H1 (cell line): ENCODE measurements around the gene ANAPC16. TPM values are rescaled to one million over a fixed set of nuclear protein-coding genes. Genes with fewer than 3 reads are reported as not detected.

ENCODE experiments used
- CTCF ChIA-PET: fragments of 300-600 bp; sonication (Branson Sonifier 250); formaldehyde crosslinking; loops from one replicate; lab custom pipeline; 2021; ENCODE audit not compliant: partially characterized antibody; lab: Charles Lee
- POLR2A ChIA-PET: fragments of 300-600 bp; sonication (Branson Sonifier 250); formaldehyde crosslinking; loops from one replicate; lab custom pipeline; 2021; ENCODE audit warnings: inconsistent platforms; ENCODE audit not compliant: partially characterized antibody; lab: Charles Lee
- DNase-seq, 2 experiments: peaks; one replicate each; pipeline versions ENCODE4 v3.0.0 to v3.0.0-alpha.2; 2010 to 2022; ENCODE audit warnings: low spot score in 2 of 2, low read depth in 1 of 2, mixed read lengths in 1 of 2
- FAIRE-seq: peaks from 2 replicates; lab custom pipeline; 2011; peaks lifted over from hg19 to GRCh38; lab: Jason Lieb, UNC
- H2AFZ ChIP-seq: 2 replicates; pipeline ENCODE4 v1.8.1; 2012; ENCODE audit warnings: low read length, inconsistent platforms
- H2AK5ac ChIP-seq: 2 replicates; pipeline ENCODE4 v1.6.1; 2013; ENCODE audit warnings: low read depth, low read length
- H2BK120ac ChIP-seq: replicated peaks from 2 replicates; pipeline ENCODE3; 2013; ENCODE audit warnings: low read depth, low read length, inconsistent platforms
- H2BK12ac ChIP-seq: 2 replicates; pipeline ENCODE4 v1.6.1; 2013; ENCODE audit warnings: low read depth, low read length
- H2BK15ac ChIP-seq: 2 replicates; pipeline ENCODE4 v1.6.1; 2013; ENCODE audit warnings: low read length
- H2BK20ac ChIP-seq: 2 replicates; pipeline ENCODE4 v1.6.1; 2013; ENCODE audit warnings: low read length
- H2BK5ac ChIP-seq: 2 replicates; pipeline ENCODE4 v1.6.1; 2013; ENCODE audit warnings: low read depth, low read length
- H3K14ac ChIP-seq: 2 replicates; pipeline ENCODE4 v1.6.1; 2013; ENCODE audit warnings: inconsistent platforms; ENCODE audit not compliant: insufficient read length
- H3K18ac ChIP-seq: 2 replicates; pipeline ENCODE4 v1.6.1; 2013; ENCODE audit warnings: low read length; ENCODE audit errors: extremely low read depth
- H3K23ac ChIP-seq: 2 replicates; pipeline ENCODE4 v1.6.1; 2013; ENCODE audit warnings: inconsistent platforms; ENCODE audit not compliant: insufficient read length
- H3K23me2 ChIP-seq: 2 replicates; pipeline ENCODE4 v1.6.1; 2013; ENCODE audit warnings: low read depth, low read length
- H3K27ac ChIP-seq: 2 replicates; pipeline ENCODE4 v1.6.1; 2011; ENCODE audit warnings: low read depth, low read length, inconsistent platforms
- H3K27me3 ChIP-seq, 4 experiments: replicated peaks in 1 of 4; 1 replicate in 1 of 4; 2 replicates in 3 of 4; pipeline versions ENCODE4 v1.6.1 to v1.8.1; 2011 to 2013; ENCODE audit warnings: low read length in 3 of 4, mild to moderate bottlenecking in 3 of 4, inconsistent platforms in 2 of 4, mixed read lengths in 2 of 4, moderate library complexity in 1 of 4; ENCODE audit not compliant: control insufficient read depth in 3 of 4, insufficient read depth in 3 of 4; ENCODE audit errors: extremely low read depth in 1 of 4
- H3K36me3 ChIP-seq, 4 experiments: 2 replicates each; pipeline versions ENCODE4 v1.6.1 to v1.8.1; 2011 to 2013; ENCODE audit warnings: mild to moderate bottlenecking in 4 of 4, low read length in 3 of 4, moderate library complexity in 2 of 4, control low read depth in 1 of 4, inconsistent platforms in 1 of 4; ENCODE audit not compliant: insufficient read depth in 4 of 4, control insufficient read depth in 2 of 4
- H3K4ac ChIP-seq: replicated peaks from 2 replicates; pipeline ENCODE3; 2013; ENCODE audit warnings: low read length, low read depth, mixed read lengths, inconsistent platforms; ENCODE audit not compliant: insufficient read length
- H3K4me1 ChIP-seq, 4 experiments: replicated peaks in 1 of 4; 1 replicate in 1 of 4; 2 replicates in 3 of 4; pipeline versions ENCODE4 v1.6.1 to v1.8.1; 2011 to 2013; ENCODE audit warnings: low read length in 3 of 4, inconsistent platforms in 2 of 4, mixed read lengths in 1 of 4; ENCODE audit not compliant: insufficient read depth in 4 of 4, control insufficient read depth in 3 of 4
- H3K4me2 ChIP-seq, 2 experiments: 2 replicates each; pipeline versions ENCODE4 v1.6.1 to v1.8.1; 2011 to 2013; ENCODE audit warnings: low read depth in 2 of 2, low read length in 2 of 2, control low read depth in 1 of 2, inconsistent platforms in 1 of 2, mild to moderate bottlenecking in 1 of 2; ENCODE audit not compliant: insufficient read depth in 1 of 2
- H3K4me3 ChIP-seq, 4 experiments: fragments of 200-600, 300-600 bp in 1 of 4; sonication (generic), shearing (Covaris generic), sonication (Bioruptor Twin) in 1 of 4; 2 replicates each; pipeline versions ENCODE4 v1.5.1 to v1.8.1; 2011 to 2016; ENCODE audit warnings: low read length in 4 of 4, low read depth in 3 of 4, control low read depth in 2 of 4, inconsistent platforms in 2 of 4, mild to moderate bottlenecking in 2 of 4, mixed read lengths in 1 of 4, moderate library complexity in 1 of 4; ENCODE audit not compliant: insufficient read depth in 2 of 4; ENCODE audit errors: extremely low read depth in 1 of 4
- H3K56ac ChIP-seq: replicated peaks from 2 replicates; pipeline ENCODE3; 2013; ENCODE audit warnings: low read depth, mild to moderate bottlenecking, mixed read lengths, low read length, inconsistent platforms; ENCODE audit not compliant: insufficient read length
- H3K79me1 ChIP-seq: 2 replicates; pipeline ENCODE4 v1.6.1; 2013; ENCODE audit warnings: low read depth, low read length, control low read depth
- H3K79me2 ChIP-seq, 2 experiments: 2 replicates each; pipeline versions ENCODE4 v1.6.1 to v1.8.1; 2012 to 2013; ENCODE audit warnings: low read length in 2 of 2, mild to moderate bottlenecking in 2 of 2, inconsistent platforms in 1 of 2; ENCODE audit not compliant: insufficient read depth in 2 of 2, control insufficient read depth in 1 of 2
- H3K9ac ChIP-seq, 4 experiments: replicated peaks in 1 of 4; 1 replicate in 1 of 4; 2 replicates in 3 of 4; pipeline versions ENCODE4 v1.6.1 to v1.8.1; 2011 to 2013; ENCODE audit warnings: low read depth in 3 of 4, low read length in 3 of 4, control low read depth in 2 of 4, mild to moderate bottlenecking in 2 of 4, moderate library complexity in 2 of 4, inconsistent platforms in 1 of 4; ENCODE audit errors: extremely low read depth in 1 of 4
- H3K9me3 ChIP-seq, 2 experiments: 2 replicates each; pipeline versions ENCODE4 v1.6.1 to v1.8.1; 2012 to 2013; ENCODE audit warnings: mild to moderate bottlenecking in 2 of 2, moderate library complexity in 2 of 2, control low read depth in 1 of 2, inconsistent platforms in 1 of 2, low read depth in 1 of 2, low read length in 1 of 2, mixed read lengths in 1 of 2; ENCODE audit not compliant: insufficient read depth in 2 of 2
- H4K20me1 ChIP-seq, 2 experiments: replicated peaks in 1 of 2; 2 replicates each; pipeline versions ENCODE3 to v1.8.1; 2011 to 2013; ENCODE audit warnings: inconsistent platforms in 2 of 2, low read length in 2 of 2, mild to moderate bottlenecking in 1 of 2; ENCODE audit not compliant: insufficient read depth in 2 of 2, control insufficient read depth in 1 of 2
- H4K5ac ChIP-seq: 2 replicates; pipeline ENCODE4 v1.6.1; 2013; ENCODE audit warnings: low read length, low read depth, mixed read lengths, inconsistent platforms; ENCODE audit not compliant: insufficient read length
- H4K8ac ChIP-seq: 2 replicates; pipeline ENCODE4 v1.8.0; 2013; ENCODE audit warnings: mild to moderate bottlenecking, moderate library complexity, low read length, inconsistent platforms; ENCODE audit not compliant: insufficient read depth; ENCODE audit errors: extremely low read depth
- H4K91ac ChIP-seq: replicated peaks from 2 replicates; pipeline ENCODE3; 2013; ENCODE audit warnings: low read length, mixed read lengths, inconsistent platforms; ENCODE audit not compliant: insufficient read length
- EP300 ChIP-seq, 2 experiments: IDR thresholded peaks; 1 replicate in 1 of 2; 2 replicates in 1 of 2; pipeline ENCODE4 v1.6.1; 2011 to 2012; ENCODE audit warnings: low read depth in 2 of 2, low read length in 2 of 2, mild to moderate bottlenecking in 2 of 2, borderline replicate concordance in 1 of 2, inconsistent platforms in 1 of 2, moderate library complexity in 1 of 2
- POU5F1 ChIP-seq: IDR thresholded peaks from 2 replicates; pipeline ENCODE4 v1.6.1; 2011; ENCODE audit warnings: low read depth, mild to moderate bottlenecking, low read length, moderate library complexity
- RAD21 ChIP-seq, 2 experiments: IDR thresholded peaks in 1 of 2; conservative IDR thresholded peaks in 1 of 2; 2 replicates each; pipeline ENCODE4 v1.6.1; 2011; ENCODE audit warnings: low read depth in 2 of 2, low read length in 2 of 2, improper control_type of control experiment in 1 of 2, inconsistent platforms in 1 of 2, mild to moderate bottlenecking in 1 of 2, moderate library complexity in 1 of 2
- SAP30 ChIP-seq: fragments of 300-600 bp; sonication (generic); IDR thresholded peaks from 2 replicates; pipeline ENCODE4 v1.7.1; 2012; ENCODE audit warnings: low read length, moderate library complexity, mild to moderate bottlenecking, inconsistent platforms; ENCODE audit not compliant: insufficient read depth, insufficient replicate concordance
- SIX5 ChIP-seq: IDR thresholded peaks from 2 replicates; pipeline ENCODE4 v1.6.1; 2011; ENCODE audit warnings: mild to moderate bottlenecking, low read depth, low read length
- TCF12 ChIP-seq: IDR thresholded peaks from 2 replicates; pipeline ENCODE4 v1.6.1; 2011; ENCODE audit warnings: low read depth, mild to moderate bottlenecking, low read length
- WGBS, 2 experiments: shearing (Covaris generic) in 1 of 2; methylation state at CpG; one replicate each; pipeline versions ENCODE4 v1.1.6 to v1.1.7; 2013 to 2015; ENCODE audit warnings: low lambda C conversion rate in 2 of 2, mixed read lengths in 2 of 2, inconsistent platforms in 1 of 2, low coverage in 1 of 2, missing lambda C conversion rate in 1 of 2; ENCODE audit not compliant: insufficient replicate concordance in 2 of 2, insufficient coverage in 1 of 2, insufficient read length in 1 of 2; ENCODE audit errors: extremely low coverage in 1 of 2, missing lambda C conversion rate in 1 of 2; 5-methylcytosine and 5-hydroxymethylcytosine counted together
- polyA plus RNA-seq, 7 experiments: library from polyadenylated mRNA; depleted of rRNA in 3 of 7; stranded (reverse) in 5 of 7; unstranded in 2 of 7; fragments of >200 nt in 5 of 7; fragments of 200-250 nt in 2 of 7; gene quantifications; 1 replicate in 5 of 7; 2 replicates in 1 of 7; 4 replicates in 1 of 7; pipeline versions ENCODE4 v1.2.1 to v1.2.3, GENCODE V29; 2011 to 2013; ENCODE audit warnings: missing spikeins in 2 of 7, mixed read lengths in 2 of 7
- total RNA-seq: library from RNA; stranded (reverse); fragmentation: NEBNext Ultra II Directional; extraction: Animal tissue kit (Norgen Biotek cat#: 25700); gene quantifications from 2 replicates; pipeline ENCODE4 v1.2.1, GENCODE V29; 2021
- TF ChIP-seq, protein P1 (sequence below): IDR thresholded peaks from 2 replicates; pipeline ENCODE4 v1.6.1; 2012; ENCODE audit warnings: low read length, inconsistent platforms

Gene ANAPC16
- total and polyA plus RNA-seq, 2 of the 8 experiments (the other 6 are each of a cell fraction or from before 2014, with no cell fraction given) = 53.1 to 57.4 TPM

GRCh38 chr10:72275351-72276012 lies 59.7 kb downstream of the ANAPC16 start:
- POLR2A ChIA-PET = interaction anchor here (0.5 to 16.4 kb wide), 26 partner anchors 12 to 821 kb away, joined by 3 to 895 read pairs (median 6); partner anchors contain the start of genes ANAPC16, ASCC1, P4HA1 and SPOCK2
- no peak overlapping the region for H4K91ac ChIP-seq
- no peaks in the 10 kb centered on the region for H3K27me3 ChIP-seq
- peaks cover 15 to 23% of the 10 kb centered on the region in 2 experiments for H4K20me1 ChIP-seq
- no peak overlapping the region for H2BK15ac ChIP-seq
- H3K23ac ChIP-seq = no peak overlapping the region
- H4K5ac ChIP-seq = peak overlapping the region; percentile 9
- H3K79me2 ChIP-seq = peaks cover 0 to 19% of the 10 kb centered on the region in 2 experiments; a peak in 3 of 4 replicates
- WGBS, 2 experiments = 78% methylated on average over 12 of the region's 12 CpGs; no CpG with 5 or more reads in 1 of the 2 experiments
- H2AK5ac ChIP-seq = no peak overlapping the region
- H3K9ac ChIP-seq = peak overlapping the region in 1 of 4 experiments; percentile 41; a peak in 1 of 7 replicates
- no peak overlapping the region for H3K27ac ChIP-seq
- no peaks in the 10 kb centered on the region for H3K9me3 ChIP-seq
- no peak overlapping the region for H2BK20ac ChIP-seq
- no peak overlapping the region for H4K8ac ChIP-seq
- no peak overlapping the region for H3K56ac ChIP-seq
- no peak for FAIRE-seq
- H2BK120ac ChIP-seq = no peak overlapping the region
- no peak overlapping the region for H2AFZ ChIP-seq
- peak overlapping the region; percentile 88 to 94 (median 93) for H3K4me3 ChIP-seq
- H3K4me1 ChIP-seq = peaks cover 0 to 19% (median 15%) of the 10 kb centered on the region in 4 experiments; a peak in 6 of 7 replicates
- peak overlapping the region; percentile 99; the same call in 1 of the 2 replicates for H2BK5ac ChIP-seq
- DNase-seq = no peak
- peaks cover 3 to 20% (median 10%) of the 10 kb centered on the region in 4 experiments; a peak in 7 of 8 replicates for H3K36me3 ChIP-seq
- peak overlapping the region; percentile 96 to 98 for H3K4me2 ChIP-seq
- peaks cover 20% of the 10 kb centered on the region for H3K23me2 ChIP-seq
- H2BK12ac ChIP-seq = no peak overlapping the region
- no peaks in the 10 kb centered on the region for H3K79me1 ChIP-seq
- no peak overlapping the region for H3K14ac ChIP-seq
- H3K4ac ChIP-seq = no peak overlapping the region
- CTCF ChIA-PET = interaction anchor here (0.6 to 6.0 kb wide), 47 partner anchors 10 to 397 kb away, joined by 3 to 91 read pairs (median 4); partner anchors contain the start of genes ANAPC16 and ASCC1
- no peak overlapping the region; the same call in 1 of the 2 replicates for H3K18ac ChIP-seq
- no peak for TF ChIP-seq SAP30
- no peak for TF ChIP-seq RAD21 (IDR thresholded peaks at IDR 0.05 in 1 of 2, conservative IDR thresholded peaks at IDR 0.05 in 1 of 2; ENCODE audit: low read depth in 2 of 2, low read length in 2 of 2)
- TF ChIP-seq, protein P1, sequence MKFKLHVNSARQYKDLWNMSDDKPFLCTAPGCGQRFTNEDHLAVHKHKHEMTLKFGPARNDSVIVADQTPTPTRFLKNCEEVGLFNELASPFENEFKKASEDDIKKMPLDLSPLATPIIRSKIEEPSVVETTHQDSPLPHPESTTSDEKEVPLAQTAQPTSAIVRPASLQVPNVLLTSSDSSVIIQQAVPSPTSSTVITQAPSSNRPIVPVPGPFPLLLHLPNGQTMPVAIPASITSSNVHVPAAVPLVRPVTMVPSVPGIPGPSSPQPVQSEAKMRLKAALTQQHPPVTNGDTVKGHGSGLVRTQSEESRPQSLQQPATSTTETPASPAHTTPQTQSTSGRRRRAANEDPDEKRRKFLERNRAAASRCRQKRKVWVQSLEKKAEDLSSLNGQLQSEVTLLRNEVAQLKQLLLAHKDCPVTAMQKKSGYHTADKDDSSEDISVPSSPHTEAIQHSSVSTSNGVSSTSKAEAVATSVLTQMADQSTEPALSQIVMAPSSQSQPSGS = no peak
- no peak for TF ChIP-seq EP300 (IDR thresholded peaks at IDR 0.05; ENCODE audit: borderline replicate concordance in 1 of 2, low read depth in 2 of 2, low read length in 2 of 2)
- no peak for TF ChIP-seq TCF12
- no peak for TF ChIP-seq SIX5
- no peak for TF ChIP-seq POU5F1
